Activated CD4-positive, CD25-positive, alpha-beta regulatory T cell (primary cell): ENCODE results near the gene IGF2R.
"Not testable (repeated sequence)": the region's sequence is repeated elsewhere in the genome, so short reads cannot be mapped to it uniquely, and the experiment has no call there.

Source experiments
- DNase-seq, 4 experiments: peaks; one replicate each; lab custom pipeline; 2025; lab: John Stamatoyannopoulos, UW

The IGF2R gene

DNA sequence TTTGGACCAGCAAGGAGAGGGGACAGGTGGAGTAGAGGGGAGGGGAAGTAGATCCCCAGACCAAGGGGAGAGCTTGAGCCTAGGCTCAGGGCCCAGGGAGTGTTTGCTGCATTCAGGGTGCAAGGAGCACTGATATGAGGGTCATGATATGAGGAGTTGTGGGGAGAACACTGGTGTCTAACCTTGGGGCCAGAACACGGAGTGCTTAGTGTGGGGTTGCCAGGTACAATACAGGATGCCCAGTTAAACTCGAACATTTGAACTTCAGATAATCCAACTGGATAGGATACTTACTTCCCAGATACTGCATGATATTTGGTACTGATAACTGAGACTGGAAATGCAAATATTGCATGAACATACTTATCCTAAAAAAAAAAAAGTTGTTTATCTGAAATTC lies 155.1 kb downstream of the IGF2R start:
- DNase-seq = no peak

- no peak for DNase-seq
These were observed 155.7 kb downstream of the IGF2R start for GRCh38 chr6:160124605-160125004.

DNA sequence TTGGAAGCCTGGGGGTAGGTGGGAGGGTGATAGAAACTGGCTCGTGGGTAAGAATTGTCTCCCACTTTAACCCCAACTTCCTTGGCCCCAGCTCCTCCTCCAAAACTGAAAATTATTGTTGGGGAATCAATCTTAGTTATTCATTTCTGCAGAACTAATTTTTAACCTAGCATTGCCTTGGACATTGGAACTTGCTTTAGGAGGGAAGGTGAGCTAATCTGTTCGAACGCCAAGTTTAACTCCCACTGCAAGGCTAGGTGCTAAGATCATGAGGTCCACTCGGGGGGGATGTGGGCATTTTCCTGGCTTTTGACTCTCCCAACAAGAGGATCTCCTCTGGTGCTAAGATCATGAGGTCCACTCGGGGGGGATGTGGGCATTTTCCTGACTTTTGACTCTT lies 156.2 kb downstream of the IGF2R start:
- not testable (repeated sequence) for DNase-seq

DNA sequence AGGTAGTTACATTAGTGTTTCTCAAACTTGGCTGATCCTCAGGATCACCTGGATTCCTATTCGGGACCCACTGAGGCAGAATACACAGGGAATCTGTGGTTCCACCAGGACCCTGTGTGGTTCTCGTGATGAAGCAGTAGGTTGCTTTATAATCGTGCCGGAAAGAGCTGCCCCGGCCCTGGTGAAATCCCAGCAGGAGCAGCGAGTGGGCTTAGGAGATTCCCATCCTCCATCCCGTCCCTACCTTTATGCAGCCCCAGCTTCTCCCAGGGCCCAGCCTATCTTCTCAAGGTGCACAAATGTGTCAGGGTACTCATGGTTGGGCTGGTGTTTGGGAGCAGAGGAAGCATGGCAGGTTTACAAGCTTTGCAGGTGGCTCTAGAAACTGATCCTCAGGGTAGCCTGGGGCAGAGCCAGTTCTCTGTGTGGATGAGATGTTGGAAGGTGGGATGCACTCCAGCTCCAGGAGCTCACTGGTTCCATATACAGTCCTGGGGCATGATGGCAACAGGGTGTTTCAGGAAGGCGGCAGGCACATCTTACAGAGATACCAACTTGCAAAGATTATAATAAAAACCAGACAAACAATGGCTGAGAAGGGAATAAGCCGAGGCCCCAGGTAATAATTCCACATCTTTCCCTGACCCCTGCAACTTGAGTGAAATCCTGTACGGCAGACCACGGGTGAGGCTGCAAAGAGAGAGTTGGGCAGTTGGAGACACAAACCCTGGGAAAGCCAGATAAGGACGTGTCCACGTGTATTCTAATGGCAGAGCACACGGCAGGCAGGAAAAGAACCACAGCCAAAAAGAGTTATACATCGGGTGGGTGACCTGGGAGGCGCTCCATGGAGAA lies 158.6 kb downstream of the IGF2R start:
- DNase-seq = no peak

- no peak for DNase-seq
These were observed 159.3 kb downstream of the IGF2R start for GRCh38 chr6:160128125-160128683.

GRCh38 chr6:160128879-160129516 lies 160.1 kb downstream of the IGF2R start:
- DNase-seq = no peak

GRCh38 chr6:160129881-160130615 lies 161.2 kb downstream of the IGF2R start:
- no peak for DNase-seq

GRCh38 chr6:160130729-160131484 lies 162.0 kb downstream of the IGF2R start:
- no peak for DNase-seq

GRCh38 chr6:160131636-160132296 lies 162.9 kb downstream of the IGF2R start:
- DNase-seq = no peak

GRCh38 chr6:160132297-160132637 lies 163.4 kb downstream of the IGF2R start:
- no peak for DNase-seq

- DNase-seq = no peak
These were observed 164.0 kb downstream of the IGF2R start for GRCh38 chr6:160132776-160133338.

GRCh38 chr6:160133441-160134336 lies 164.8 kb downstream of the IGF2R start:
- DNase-seq = no peak

- not testable (repeated sequence) for DNase-seq
These were observed 165.5 kb downstream of the IGF2R start for GRCh38 chr6:160134337-160134751.

GRCh38 chr6:160134779-160135547 lies 166.1 kb downstream of the IGF2R start:
- no peak for DNase-seq

GRCh38 chr6:160135907-160136655 lies 167.2 kb downstream of the IGF2R start:
- no peak for DNase-seq

DNA sequence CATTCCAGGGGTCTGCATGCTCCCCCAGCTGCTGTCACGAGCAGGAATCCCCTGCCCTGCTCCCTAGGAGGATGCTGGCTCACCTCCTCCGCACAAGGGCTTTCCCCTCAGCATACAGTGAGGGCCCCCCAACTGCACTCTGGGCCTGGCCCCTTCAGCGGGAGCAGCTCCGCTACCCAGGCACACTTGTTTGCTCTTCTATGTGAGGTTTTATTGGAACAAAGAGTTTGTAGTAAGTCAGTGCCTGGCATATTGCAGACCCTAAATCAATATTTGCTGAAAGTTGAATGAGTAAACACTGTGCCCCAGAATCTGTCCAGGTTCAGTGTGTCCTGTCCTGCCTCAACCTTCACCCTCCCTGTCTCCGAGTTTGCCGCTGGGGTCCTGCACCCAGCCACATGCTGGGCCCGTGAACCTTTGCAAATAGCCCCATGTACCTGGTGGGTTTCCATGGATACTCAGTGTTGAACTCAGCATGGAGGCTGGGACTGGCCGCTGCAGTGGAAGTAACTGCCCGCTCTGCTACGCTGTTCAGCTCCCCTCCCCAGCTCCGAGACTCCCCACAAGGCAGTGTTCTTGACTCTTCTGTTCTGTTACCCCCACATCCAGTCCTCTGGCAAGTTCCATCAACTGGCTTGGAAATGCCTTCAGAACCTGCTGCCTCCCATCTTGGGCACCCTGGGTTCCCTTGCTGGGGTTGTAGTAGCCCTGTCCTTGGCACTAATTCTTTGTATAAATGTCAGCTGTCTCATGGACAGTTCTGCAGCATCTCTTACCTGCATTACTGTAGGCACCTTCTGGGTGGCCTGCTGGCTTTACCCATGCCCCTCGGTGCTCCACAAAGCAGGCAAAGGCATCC lies 168.5 kb downstream of the IGF2R start:
- no peak for DNase-seq
